ENCODE data around the gene MRGPRX4. TPM values are rescaled to one million over a fixed set of nuclear protein-coding genes. Genes with fewer than 3 reads are reported as not detected.

The MRGPRX4 gene
- polyA plus RNA-seq, 5 donors = not detected

DNA sequence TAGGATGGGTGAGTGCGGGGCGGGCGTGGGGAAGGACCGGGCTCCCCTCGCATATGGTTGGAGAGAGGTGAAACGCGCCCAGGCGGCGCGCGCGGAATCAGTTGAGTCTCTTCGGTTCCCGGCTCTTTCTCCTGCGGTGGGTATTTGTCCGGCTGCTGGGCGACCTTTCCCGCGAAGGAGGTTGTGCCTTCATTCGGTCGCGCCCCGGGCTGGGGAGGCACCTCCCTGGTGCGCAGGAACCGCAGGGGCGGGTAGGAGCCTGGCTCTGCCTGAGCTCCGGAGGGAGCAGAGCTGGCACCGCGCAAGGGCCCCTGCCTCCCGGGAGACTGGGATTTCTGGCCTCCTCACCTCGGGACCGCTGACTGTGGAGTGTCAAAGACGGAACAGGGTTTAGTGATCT lies 36.4 kb downstream of the MRGPRX4 start:
- DNase-seq = no peak

DNA sequence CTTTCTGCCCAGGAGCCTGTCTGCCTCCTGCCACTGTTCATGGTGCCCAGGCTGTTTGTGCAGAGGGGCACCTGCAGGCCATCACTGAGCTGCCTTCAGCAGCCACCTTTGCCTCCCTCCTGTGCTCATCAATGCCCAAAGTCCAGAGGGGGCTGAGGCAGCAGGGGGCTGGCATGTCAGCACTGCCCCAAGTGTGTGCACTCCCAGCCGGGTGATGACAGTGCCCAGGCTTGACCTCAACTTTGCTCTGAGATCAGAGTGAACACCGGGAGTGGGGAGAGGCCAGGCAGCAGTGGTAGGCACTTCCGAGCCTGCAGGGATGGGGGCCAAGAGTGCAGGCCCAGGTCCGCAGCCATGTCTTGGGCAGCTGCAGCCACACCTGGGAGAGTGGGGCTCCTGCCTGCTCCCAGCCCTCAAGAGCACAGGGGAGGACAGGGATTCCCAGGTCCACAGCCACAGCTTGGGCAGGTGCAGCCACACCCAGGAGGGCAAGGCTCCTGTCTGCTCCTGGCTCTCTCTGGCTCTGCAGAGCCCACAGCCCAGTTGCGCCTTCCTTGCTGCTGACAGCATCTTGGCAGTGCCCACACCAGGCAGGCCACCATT lies 48.7 kb downstream of the MRGPRX4 start:
- DNase-seq = no peak

DNA sequence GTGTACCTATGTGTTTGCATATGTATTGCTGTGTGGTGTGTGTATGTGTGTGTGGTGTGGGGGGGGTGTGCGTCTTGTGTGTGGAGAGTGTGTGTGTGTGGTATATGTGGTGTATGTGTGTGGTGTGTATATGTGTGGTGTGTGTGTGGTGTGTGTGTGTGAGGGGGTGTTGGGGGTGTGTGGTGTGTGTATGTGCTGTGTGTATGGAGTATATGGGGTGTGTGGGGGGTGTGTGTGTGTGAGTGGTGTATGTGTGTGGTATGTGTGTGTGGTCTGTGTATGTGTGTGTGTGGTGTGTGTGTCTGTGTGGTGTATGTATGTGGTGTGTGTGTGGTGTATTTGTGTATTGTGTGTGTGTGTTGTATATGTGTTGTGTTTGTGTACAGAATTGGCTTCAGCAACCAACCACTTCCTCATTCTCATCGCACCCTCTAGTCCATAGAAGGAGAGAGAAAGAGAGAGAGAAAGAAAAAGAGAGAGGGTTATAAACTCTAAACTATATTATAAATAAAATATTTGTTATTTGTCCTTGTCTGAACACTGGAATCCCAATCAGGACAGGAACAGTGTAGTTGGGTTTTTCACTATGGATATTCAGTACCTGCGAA lies 50.3 kb downstream of the MRGPRX4 start:
- DNase-seq = no peak

Other genes with a start within 250 kb of the MRGPRX4 start
- gene SERGEF, start 159.8 kb upstream of the MRGPRX4 start, polyA plus RNA-seq (ENCODE audit: insufficient read depth in 1 of 5, insufficient read length in 5 of 5, low replicate concordance in 1 of 5) = 10 to 100 TPM; 16.1 to 20.6 (median 17.9) TPM
- 1 to 10 TPM; 1.3 to 2.8 (median 2.4) TPM for gene TPH1, start 126.6 kb upstream of the MRGPRX4 start, polyA plus RNA-seq (ENCODE audit: insufficient read depth in 1 of 5, insufficient read length in 5 of 5, low replicate concordance in 1 of 5)
- 10 to 100 TPM; 29.5 to 44.7 (median 37.5) TPM for gene SAAL1, start 66.8 kb upstream of the MRGPRX4 start, polyA plus RNA-seq (ENCODE audit: insufficient read depth in 1 of 5, insufficient read length in 5 of 5, low replicate concordance in 1 of 5)
- gene MRGPRX3, start 40.3 kb upstream of the MRGPRX4 start, polyA plus RNA-seq (ENCODE audit: insufficient read depth in 1 of 5, insufficient read length in 5 of 5, low replicate concordance in 1 of 5) = not detected
- gene SAA4, start 64.0 kb downstream of the MRGPRX4 start, polyA plus RNA-seq (ENCODE audit: insufficient read depth in 1 of 5, insufficient read length in 5 of 5, low replicate concordance in 1 of 5) = under 1 TPM in 1 of 5 donors, not detected in 4; 0.25 TPM
- under 1 TPM in 3 of 5 donors, not detected in 2; 0.10 to 0.24 (median 0.18) TPM for gene SAA2, start 75.8 kb downstream of the MRGPRX4 start, polyA plus RNA-seq (ENCODE audit: insufficient read depth in 1 of 5, insufficient read length in 5 of 5, low replicate concordance in 1 of 5)
- not detected for gene SAA1, start 93.4 kb downstream of the MRGPRX4 start, polyA plus RNA-seq (ENCODE audit: insufficient read depth in 1 of 5, insufficient read length in 5 of 5, low replicate concordance in 1 of 5)
- gene HPS5, start 149.3 kb downstream of the MRGPRX4 start, polyA plus RNA-seq (ENCODE audit: insufficient read depth in 1 of 5, insufficient read length in 5 of 5, low replicate concordance in 1 of 5) = 10 to 100 TPM; 14.9 to 26.9 (median 21.6) TPM
- 10 to 100 TPM; 48.3 to 76.9 (median 68.6) TPM for gene GTF2H1, start 149.7 kb downstream of the MRGPRX4 start, polyA plus RNA-seq (ENCODE audit: insufficient read depth in 1 of 5, insufficient read length in 5 of 5, low replicate concordance in 1 of 5)
- 100 to 1,000 TPM; 282 to 426 (median 384) TPM for gene LDHA, start 221.7 kb downstream of the MRGPRX4 start, polyA plus RNA-seq (ENCODE audit: insufficient read depth in 1 of 5, insufficient read length in 5 of 5, low replicate concordance in 1 of 5)
- gene LDHC, start 239.5 kb downstream of the MRGPRX4 start, polyA plus RNA-seq (ENCODE audit: insufficient read depth in 1 of 5, insufficient read length in 5 of 5, low replicate concordance in 1 of 5) = 1 to 10 TPM in 1 of 5 donors, under 1 TPM in 1, not detected in 3; 0.05 to 1.4 TPM